HG03575 (cell line): Measurements from ENCODE around the gene PGRMC2.

Source experiments
- ATAC-seq: cut with Tn5 transposase; IDR thresholded peaks from one replicate; pipeline ENCODE4 v1.9.1; 2021; ENCODE audit not compliant: unreplicated experiment, insufficient number of reproducible peaks, low FRiP score; ENCODE audit errors: extremely low read depth

The PGRMC2 gene

DNA sequence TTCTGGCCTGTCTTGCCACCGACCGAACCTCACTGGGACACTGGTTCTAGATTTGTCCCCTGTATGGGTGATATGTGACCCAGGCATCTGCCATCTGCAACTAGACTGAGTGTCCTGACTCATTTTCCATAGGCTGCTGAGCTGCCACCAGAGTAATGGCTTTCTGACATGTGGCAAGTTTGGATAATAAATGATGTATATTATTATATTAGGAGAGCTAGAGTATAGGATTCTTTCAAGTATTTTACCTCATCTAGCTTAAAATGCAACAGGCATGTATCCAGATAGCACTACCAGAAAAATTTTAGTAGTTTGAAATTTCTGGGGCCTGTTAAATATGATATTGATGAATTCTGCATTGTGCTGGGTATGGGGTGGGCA, 15.8 kb upstream of the PGRMC2 start:
- no peak for ATAC-seq

DNA sequence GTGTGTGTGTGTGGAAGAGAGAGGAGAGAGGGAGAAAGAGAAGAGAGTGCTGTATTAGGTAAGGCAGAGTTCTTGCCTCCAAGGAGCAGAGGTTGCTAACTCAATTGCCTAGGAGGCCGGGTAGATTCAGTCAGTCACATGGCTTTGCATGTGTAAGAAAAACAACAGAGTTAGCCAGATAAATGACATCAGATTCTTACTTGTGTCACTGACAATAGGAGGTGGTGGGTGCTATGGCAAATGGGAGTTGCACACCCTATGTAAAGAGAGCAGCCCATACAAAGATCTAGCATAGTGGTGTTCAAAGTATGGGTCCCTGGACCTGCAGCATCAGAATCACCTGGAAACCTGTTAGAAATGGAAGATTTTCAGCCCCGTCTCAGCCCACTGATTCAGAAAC, 14.4 kb upstream of the PGRMC2 start:
- no peak for ATAC-seq

GRCh38 chr4:128299848-128300247, 12.2 kb upstream of the PGRMC2 start:
- ATAC-seq = no peak

DNA sequence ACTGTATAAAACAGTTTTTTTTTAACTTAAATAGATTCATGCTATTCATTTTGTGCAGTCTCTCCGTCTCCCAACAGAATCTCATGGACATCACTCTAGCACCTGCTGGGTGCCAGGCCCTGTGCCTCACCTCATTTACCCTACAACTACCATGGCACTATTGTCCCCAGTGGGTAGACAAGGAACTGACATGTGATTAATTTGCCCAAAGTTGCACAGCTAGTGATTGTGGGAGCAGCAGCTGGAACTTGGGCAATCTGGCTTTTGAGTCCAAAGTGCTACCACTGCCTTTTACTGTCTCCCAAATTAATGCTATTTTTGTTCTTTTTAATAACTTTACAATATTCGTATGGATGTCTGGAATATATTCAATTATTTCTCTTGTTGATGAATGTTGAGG, 11.2 kb upstream of the PGRMC2 start:
- no peak for ATAC-seq

DNA sequence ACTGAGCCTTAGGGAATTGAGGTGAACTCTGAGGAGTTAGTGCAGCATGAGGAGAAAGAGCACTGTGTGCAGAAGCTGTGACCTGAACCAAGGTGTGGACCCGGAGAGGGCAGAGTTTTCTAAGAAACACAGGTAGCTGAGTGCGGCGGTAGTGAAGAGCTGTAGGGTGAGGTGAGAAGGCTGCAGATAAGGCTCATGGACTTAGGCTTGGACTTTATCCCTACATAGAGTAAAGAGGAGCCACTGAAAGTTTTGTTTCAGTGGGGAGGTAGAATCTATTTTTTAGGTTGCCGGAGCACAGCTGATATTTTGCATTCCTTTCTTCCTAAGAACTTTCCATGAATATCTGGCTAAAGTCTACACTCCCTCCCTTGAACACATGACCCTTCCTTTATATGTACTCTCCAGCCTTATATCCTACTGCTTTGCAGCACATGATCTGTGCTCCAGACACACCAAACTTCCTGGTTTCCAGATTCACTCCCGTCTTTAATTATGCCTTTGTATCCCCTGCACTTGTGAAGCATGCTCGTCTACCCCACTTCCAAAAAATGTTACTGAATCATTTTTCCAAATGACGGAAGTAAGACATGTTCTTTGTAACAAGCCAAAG, 10.6 kb upstream of the PGRMC2 start:
- no peak for ATAC-seq

- ATAC-seq = no peak
Observed at GRCh38 chr4:128295255-128295654, 7.6 kb upstream of the PGRMC2 start.

DNA sequence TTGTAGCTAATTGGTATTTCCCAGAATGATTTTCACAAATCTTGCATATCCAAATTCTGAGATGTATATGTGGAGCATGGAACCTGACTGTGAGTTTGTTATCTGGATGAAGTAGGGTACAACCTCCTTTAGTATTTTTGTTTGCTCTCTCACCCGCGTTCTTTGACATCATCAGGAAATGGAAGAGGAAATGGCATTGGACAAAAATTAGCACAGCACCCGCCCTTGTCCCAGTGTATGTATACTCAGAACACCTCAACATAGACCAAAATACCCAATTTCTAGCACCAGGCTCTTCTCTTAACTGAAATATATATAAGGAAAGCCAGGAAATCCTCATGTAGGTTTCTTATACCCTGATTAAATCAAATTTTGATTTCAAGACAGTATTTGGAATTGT, 6.9 kb upstream of the PGRMC2 start:
- no peak for ATAC-seq

DNA sequence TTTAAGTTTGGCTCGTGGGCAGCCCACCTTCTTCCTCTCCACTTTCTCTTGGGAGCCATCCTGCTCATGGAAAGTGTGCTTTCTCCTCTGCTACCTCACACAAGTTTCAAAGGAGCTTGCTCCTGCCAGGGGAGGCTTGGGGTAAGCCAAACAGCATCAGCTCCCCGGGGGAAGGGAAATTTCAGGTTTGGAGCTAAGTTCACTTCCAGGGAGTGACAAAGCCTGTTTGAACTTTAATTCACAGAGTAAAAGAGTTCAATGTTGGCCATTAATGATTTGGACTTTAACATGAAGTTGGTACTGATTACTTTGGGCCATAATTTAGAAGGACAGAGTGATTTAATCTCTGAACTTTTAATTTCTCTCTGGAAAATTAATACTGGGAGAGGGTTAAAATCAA, 4.7 kb upstream of the PGRMC2 start:
- ATAC-seq = no peak

GRCh38 chr4:128291096-128291495, 3.5 kb upstream of the PGRMC2 start:
- no peak for ATAC-seq

DNA sequence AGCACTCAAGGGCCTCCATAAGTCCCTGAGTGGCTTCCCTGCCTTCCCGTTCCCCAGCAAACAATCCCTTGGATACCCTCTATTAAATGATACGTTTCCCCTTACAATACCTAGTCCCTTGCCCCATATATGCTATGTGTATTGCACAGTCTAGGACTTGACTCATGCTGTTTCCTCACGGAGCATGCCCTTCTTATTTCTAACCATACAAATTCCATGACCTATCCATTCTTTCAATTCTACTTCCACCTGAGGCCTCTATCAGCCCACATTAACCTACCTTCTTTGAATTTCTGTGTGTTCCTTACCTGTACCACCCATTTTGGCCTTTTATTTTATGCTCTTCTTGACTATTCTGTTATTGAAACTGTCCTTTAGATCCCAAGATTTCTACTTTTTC, 2.9 kb upstream of the PGRMC2 start:
- no peak for ATAC-seq

- no peak for ATAC-seq
Observed at GRCh38 chr4:128289523-128290158, 2.0 kb upstream of the PGRMC2 start.

- no peak for ATAC-seq
Observed at GRCh38 chr4:128288689-128289106, 1.1 kb upstream of the PGRMC2 start.

- peak; percentile 47 for ATAC-seq
Observed at GRCh38 chr4:128287871-128288688, 467 bp upstream of the PGRMC2 start.

DNA sequence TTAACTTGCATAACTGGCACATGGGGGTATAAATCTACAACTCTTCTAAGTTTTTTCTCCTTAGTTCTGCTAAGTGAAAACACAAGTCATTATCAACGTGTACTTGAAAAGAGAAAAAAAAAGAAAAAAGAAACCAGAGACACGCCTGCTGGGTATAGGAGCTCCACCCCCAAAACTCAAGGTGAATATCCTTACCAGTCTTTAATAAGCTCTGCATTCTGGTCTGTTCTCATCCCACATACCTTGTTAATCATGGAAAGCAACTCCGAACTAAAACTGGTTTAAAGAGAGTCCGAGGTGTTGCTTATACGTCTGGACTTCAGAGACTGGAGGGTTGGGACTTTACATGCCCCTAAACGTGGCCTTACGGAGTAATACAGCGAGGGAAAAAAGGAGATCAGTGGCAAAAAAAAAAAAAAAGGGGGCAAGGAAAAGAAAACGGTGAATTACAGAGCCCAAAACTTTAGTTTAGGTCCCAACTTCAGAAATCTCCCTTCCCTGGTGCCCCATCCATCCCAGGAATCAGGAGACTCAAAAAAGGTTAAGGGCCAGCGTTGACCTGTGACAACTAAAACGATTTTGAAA, 1.0 kb downstream of the PGRMC2 start:
- no peak for ATAC-seq

- no peak for ATAC-seq
Observed at GRCh38 chr4:128285085-128285997, 2.3 kb downstream of the PGRMC2 start.

DNA sequence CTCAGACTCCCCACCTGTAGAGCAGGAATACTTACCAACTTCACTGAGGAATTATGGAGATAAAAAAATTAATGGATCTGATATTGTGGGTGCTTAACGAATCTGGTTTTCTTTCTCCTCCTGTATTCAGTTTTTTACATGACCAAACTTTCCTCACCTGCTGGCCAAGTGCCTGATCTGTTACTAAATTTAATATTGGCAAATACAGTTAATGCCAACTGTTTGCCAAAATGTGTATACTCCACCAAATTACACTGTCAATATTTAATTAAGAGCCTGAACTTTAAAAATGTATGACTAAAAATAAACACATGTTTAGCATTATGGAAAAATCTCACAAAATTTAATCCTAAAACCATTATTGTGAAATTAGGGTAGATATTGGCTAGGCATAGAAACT, 3.3 kb downstream of the PGRMC2 start:
- no peak for ATAC-seq

- ATAC-seq = no peak
Observed at GRCh38 chr4:128283071-128283470, 4.5 kb downstream of the PGRMC2 start.

DNA sequence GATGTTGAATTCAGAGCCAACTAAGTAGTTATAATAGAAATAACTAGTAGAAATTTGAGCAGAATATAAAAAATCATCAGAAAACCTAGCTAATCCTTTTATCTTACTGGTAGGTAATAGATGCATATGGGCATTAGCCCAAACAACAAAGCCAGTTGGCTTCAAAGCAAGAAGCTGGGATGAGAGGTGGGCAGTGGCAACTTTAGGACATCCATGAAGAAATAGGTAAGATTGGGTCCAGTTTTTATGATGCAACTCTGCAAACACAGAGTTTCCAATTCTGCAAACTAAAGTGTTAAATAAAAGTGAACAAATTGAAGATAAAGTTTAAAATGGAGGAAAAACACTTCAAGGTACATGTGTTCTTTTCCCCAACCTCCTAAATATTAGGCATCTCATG, 5.1 kb downstream of the PGRMC2 start:
- ATAC-seq = no peak

DNA sequence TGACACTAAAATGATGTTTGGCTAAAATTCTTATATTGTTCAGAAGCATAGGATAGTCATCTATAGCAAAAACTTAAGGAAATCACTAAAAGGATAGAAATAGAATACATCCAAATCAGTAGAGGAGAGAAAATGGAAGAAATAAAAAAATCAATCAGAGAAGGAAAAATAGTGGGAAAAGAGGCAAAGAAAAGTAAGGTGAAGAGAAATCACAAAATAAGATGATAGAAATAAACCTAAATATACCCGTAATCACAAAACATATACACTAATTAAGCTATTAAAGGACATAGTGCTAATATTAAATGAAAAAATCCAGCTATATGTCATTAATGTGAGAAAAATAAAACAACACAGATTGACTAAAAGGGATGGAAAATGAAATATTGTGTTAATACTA, 6.3 kb downstream of the PGRMC2 start:
- no peak for ATAC-seq
